ENCODE data around the gene STAT4. TPM values are rescaled to one million over a fixed set of nuclear protein-coding genes. Genes with fewer than 3 reads are reported as not detected.

The STAT4 gene, protein sequence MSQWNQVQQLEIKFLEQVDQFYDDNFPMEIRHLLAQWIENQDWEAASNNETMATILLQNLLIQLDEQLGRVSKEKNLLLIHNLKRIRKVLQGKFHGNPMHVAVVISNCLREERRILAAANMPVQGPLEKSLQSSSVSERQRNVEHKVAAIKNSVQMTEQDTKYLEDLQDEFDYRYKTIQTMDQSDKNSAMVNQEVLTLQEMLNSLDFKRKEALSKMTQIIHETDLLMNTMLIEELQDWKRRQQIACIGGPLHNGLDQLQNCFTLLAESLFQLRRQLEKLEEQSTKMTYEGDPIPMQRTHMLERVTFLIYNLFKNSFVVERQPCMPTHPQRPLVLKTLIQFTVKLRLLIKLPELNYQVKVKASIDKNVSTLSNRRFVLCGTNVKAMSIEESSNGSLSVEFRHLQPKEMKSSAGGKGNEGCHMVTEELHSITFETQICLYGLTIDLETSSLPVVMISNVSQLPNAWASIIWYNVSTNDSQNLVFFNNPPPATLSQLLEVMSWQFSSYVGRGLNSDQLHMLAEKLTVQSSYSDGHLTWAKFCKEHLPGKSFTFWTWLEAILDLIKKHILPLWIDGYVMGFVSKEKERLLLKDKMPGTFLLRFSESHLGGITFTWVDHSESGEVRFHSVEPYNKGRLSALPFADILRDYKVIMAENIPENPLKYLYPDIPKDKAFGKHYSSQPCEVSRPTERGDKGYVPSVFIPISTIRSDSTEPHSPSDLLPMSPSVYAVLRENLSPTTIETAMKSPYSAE
- total RNA-seq (2012; rRNA removed) = 2.5 and 3.1 TPM in 2 replicates

DNA sequence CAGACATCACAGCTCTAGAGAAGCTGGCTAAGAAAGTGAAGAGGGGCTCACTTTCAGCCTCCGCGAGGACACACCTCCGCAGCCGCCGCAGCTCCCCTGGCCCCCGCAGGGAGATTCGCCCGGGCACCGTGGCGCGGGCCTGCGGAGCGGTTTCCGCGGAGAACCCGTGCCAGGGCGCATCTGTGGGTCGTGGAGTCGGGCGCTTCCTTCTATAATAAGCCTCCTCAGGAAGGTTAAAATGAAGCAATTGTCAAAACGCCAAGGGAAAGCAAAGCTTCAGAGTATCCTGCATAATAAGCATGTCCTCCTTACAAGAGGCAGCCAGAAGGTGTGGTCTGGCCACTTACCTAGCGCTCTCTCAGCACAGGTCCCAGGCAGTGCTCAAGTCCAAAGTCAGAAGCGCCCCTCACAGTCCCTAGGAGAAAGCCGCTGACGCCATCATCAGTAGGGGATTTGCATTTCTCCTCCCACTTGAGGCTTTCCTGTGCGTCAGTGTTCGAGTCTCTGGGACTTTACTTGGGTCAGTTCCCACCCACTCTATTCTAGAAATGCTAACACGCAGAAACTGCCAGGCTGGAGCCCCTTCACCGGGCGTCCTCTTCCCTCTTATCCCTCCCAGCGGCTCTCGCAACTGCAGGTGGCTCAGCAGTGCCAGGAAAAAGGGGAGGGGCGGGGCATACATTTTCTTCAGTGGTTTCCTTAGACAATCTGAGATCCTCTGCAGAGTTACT is at the start of gene STAT4:
Gene STAT4 (minus strand): TSS at position 395 of the 731 bp plus-strand sequence. CDS start 2,791 bp downstream, outside the sequence.
- peak within 1 kb of the TSS; percentile 60 for H3K9ac ChIP-seq (ENCODE audit: low read depth, low read length)
- H3K27me3 ChIP-seq (ENCODE audit: control insufficient read depth, insufficient read depth, low read length) = no peaks in the 10 kb centered on the region
- H3K4me3 ChIP-seq (ENCODE audit: low read length) = peak within 1 kb of the TSS; percentile 69
- peak within 1 kb of the TSS; percentile 97 for H3K4me2 ChIP-seq (ENCODE audit: low read length)
- H3K36me3 ChIP-seq (ENCODE audit: insufficient read depth, low read length) = no peaks in the 10 kb centered on the region
- peaks cover 3% of the 10 kb centered on the region for H3K4me1 ChIP-seq (ENCODE audit: control insufficient read depth, insufficient read depth, low read length)
- no peaks in the 10 kb centered on the region for H3K9me3 ChIP-seq (replicated peaks; ENCODE audit: low read length)

GRCh38 chr2:191199929-191200512 is 49.2 kb upstream of the STAT4 start:
- Histone ChIP-seq H3K9ac (ENCODE audit: low read depth, low read length) (no peak overlapping the region), H3K4me3 (ENCODE audit: low read length) (no peak overlapping the region), H3K4me1 (ENCODE audit: control insufficient read depth, insufficient read depth, low read length) (peaks cover 22% of the 10 kb centered on the region), H3K9me3 (replicated peaks; ENCODE audit: low read length) (no peaks in the 10 kb centered on the region), H3K4me2 (ENCODE audit: low read length) (no peak overlapping the region), H3K36me3 (ENCODE audit: insufficient read depth, low read length) (no peaks in the 10 kb centered on the region), H3K27me3 (ENCODE audit: control insufficient read depth, insufficient read depth, low read length) (no peaks in the 10 kb centered on the region)

GRCh38 chr2:191198271-191198670 is 47.5 kb upstream of the STAT4 start:
- H3K4me3 ChIP-seq (ENCODE audit: low read length) = no peak overlapping the region
- no peaks in the 10 kb centered on the region for H3K9me3 ChIP-seq (replicated peaks; ENCODE audit: low read length)
- no peaks in the 10 kb centered on the region for H3K27me3 ChIP-seq (ENCODE audit: control insufficient read depth, insufficient read depth, low read length)
- no peaks in the 10 kb centered on the region for H3K36me3 ChIP-seq (ENCODE audit: insufficient read depth, low read length)
- no peak overlapping the region for H3K4me2 ChIP-seq (ENCODE audit: low read length)
- H3K9ac ChIP-seq (ENCODE audit: low read depth, low read length) = no peak overlapping the region
- H3K4me1 ChIP-seq (ENCODE audit: control insufficient read depth, insufficient read depth, low read length) = peaks cover 24% of the 10 kb centered on the region

GRCh38 chr2:191197096-191197495 is 46.3 kb upstream of the STAT4 start:
- no peak overlapping the region for H3K4me3 ChIP-seq (ENCODE audit: low read length)
- H3K9me3 ChIP-seq (replicated peaks; ENCODE audit: low read length) = no peaks in the 10 kb centered on the region
- no peaks in the 10 kb centered on the region for H3K36me3 ChIP-seq (ENCODE audit: insufficient read depth, low read length)
- no peak overlapping the region for H3K4me2 ChIP-seq (ENCODE audit: low read length)
- H3K9ac ChIP-seq (ENCODE audit: low read depth, low read length) = no peak overlapping the region
- H3K4me1 ChIP-seq (ENCODE audit: control insufficient read depth, insufficient read depth, low read length) = peaks cover 12% of the 10 kb centered on the region
- no peaks in the 10 kb centered on the region for H3K27me3 ChIP-seq (ENCODE audit: control insufficient read depth, insufficient read depth, low read length)

DNA sequence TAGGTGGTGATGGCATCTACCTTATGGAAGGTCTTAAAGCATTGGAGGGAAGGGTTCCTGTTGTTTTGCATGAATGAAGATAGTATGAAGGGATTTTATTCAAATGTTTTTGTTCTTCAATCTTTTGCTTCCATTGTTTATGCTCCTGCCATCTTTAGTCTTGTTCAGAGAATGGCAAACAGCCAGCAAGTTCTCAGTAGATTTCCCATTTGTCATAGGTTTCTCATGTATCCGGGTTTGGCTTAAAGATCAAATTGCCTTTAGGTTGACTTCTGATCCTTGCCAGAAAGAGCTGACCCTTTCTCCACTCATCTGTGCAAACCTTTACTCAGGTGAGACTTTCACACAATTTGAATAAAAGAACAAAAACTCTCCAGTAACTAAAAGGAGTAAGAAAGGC is 44.2 kb upstream of the STAT4 start:
- H3K4me3 ChIP-seq (ENCODE audit: low read length) = no peak overlapping the region
- no peaks in the 10 kb centered on the region for H3K36me3 ChIP-seq (ENCODE audit: insufficient read depth, low read length)
- H3K4me1 ChIP-seq (ENCODE audit: control insufficient read depth, insufficient read depth, low read length) = peaks cover 6% of the 10 kb centered on the region
- no peaks in the 10 kb centered on the region for H3K27me3 ChIP-seq (ENCODE audit: control insufficient read depth, insufficient read depth, low read length)
- no peaks in the 10 kb centered on the region for H3K9me3 ChIP-seq (replicated peaks; ENCODE audit: low read length)
- no peak overlapping the region for H3K4me2 ChIP-seq (ENCODE audit: low read length)
- no peak overlapping the region for H3K9ac ChIP-seq (ENCODE audit: low read depth, low read length)

DNA sequence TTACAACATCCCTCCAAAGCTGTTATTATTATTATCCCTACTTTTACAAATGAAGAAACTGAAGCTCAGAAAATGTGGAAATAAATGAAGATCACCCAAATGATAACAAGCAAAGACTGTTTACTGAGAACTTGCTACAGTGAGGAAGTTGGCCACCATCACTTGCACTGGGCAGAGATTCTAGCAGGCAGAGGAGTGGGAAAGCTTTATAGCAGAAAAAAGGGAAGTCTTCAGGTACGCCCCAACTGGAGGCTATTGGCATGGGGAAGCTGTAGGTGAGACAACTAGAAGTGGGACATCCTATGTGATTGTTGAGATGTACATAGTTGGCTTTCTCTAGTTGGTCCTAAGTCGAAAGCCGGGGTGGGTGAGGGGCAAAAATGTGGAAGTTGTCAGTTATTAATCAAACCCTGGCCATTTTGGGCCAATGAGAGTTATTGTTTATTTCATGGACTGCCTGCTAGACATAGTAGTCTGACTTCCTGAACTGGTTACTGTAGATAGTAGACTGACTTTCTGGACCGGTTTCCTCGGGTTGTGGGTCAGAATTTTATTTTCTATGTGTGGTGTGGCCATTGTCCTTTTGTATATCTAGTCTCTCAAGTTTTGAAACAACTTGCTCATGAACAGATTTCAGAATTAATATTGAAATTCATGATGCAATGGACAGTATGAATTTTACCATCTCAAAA is 40.2 kb upstream of the STAT4 start:
- Histone ChIP-seq H3K4me2 (ENCODE audit: low read length) (no peak overlapping the region), H3K9ac (ENCODE audit: low read depth, low read length) (no peak overlapping the region), H3K4me3 (ENCODE audit: low read length) (no peak overlapping the region), H3K9me3 (replicated peaks; ENCODE audit: low read length) (no peaks in the 10 kb centered on the region), H3K27me3 (ENCODE audit: control insufficient read depth, insufficient read depth, low read length) (no peaks in the 10 kb centered on the region), H3K4me1 (ENCODE audit: control insufficient read depth, insufficient read depth, low read length) (peaks cover 6% of the 10 kb centered on the region), H3K36me3 (ENCODE audit: insufficient read depth, low read length) (no peaks in the 10 kb centered on the region)

GRCh38 chr2:191190435-191190834 is 39.6 kb upstream of the STAT4 start:
- Histone ChIP-seq H3K9ac (ENCODE audit: low read depth, low read length) (no peak overlapping the region), H3K4me1 (ENCODE audit: control insufficient read depth, insufficient read depth, low read length) (peaks cover 6% of the 10 kb centered on the region), H3K4me3 (ENCODE audit: low read length) (no peak overlapping the region), H3K4me2 (ENCODE audit: low read length) (no peak overlapping the region), H3K36me3 (ENCODE audit: insufficient read depth, low read length) (no peaks in the 10 kb centered on the region), H3K9me3 (replicated peaks; ENCODE audit: low read length) (no peaks in the 10 kb centered on the region), H3K27me3 (ENCODE audit: control insufficient read depth, insufficient read depth, low read length) (no peaks in the 10 kb centered on the region)

DNA sequence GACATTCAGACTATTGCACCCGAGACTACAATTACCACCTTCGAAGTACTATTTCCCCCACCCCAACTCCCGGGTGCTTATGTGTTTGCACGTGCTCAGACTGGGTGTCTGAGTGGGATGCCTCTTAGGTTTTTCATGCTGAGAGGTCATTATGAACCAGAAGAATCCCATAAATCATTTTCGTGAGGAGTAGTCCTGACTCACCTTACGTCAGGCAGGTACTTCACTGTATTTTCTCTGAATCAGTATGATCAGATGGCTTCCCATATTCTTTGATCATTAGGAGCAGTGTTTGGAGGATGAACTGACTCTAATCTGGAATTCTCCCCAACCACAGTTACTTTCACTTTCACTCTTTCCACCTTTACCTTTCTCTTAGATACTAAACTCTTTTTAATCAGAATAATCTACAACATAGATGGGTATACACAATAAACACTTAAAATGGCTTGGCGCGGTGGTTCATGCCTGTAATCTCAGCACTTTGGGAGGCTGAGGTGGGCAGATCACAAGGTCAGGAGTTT is 38.4 kb upstream of the STAT4 start:
- Histone ChIP-seq H3K9ac (ENCODE audit: low read depth, low read length) (no peak overlapping the region), H3K4me1 (ENCODE audit: control insufficient read depth, insufficient read depth, low read length) (no peaks in the 10 kb centered on the region), H3K4me3 (ENCODE audit: low read length) (no peak overlapping the region), H3K27me3 (ENCODE audit: control insufficient read depth, insufficient read depth, low read length) (no peaks in the 10 kb centered on the region), H3K4me2 (ENCODE audit: low read length) (peak overlapping the region; percentile 34), H3K36me3 (ENCODE audit: insufficient read depth, low read length) (no peaks in the 10 kb centered on the region), H3K9me3 (replicated peaks; ENCODE audit: low read length) (no peaks in the 10 kb centered on the region)

DNA sequence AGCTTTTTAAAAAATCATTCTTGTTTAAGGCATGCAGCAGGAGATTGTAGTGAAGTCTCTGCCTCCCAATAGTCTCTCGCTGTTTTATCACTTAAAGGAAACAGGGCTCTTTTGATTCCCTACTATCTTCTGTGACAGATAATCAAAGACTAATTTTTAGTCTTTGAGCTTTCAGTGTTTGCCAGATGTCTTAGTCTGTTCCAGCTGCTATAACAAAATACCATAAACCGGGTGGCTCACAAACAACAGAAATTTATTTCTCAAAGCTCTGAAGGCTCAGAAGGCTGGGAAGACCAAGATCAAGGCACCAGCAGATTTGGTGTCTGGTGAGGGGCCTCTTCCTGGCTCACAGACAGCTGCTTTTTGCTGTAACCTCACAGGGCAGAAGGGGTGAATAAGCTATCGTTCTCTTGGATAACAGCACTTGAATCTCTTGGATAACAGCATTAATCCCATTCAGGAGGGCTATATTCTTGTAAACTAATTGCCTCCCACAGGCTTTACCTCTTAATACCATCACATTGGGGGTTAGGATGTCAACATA is 37.8 kb upstream of the STAT4 start:
- H3K9ac ChIP-seq (ENCODE audit: low read depth, low read length) = no peak overlapping the region
- peaks cover 1% of the 10 kb centered on the region for H3K4me1 ChIP-seq (ENCODE audit: control insufficient read depth, insufficient read depth, low read length)
- H3K4me3 ChIP-seq (ENCODE audit: low read length) = no peak overlapping the region
- H3K4me2 ChIP-seq (ENCODE audit: low read length) = no peak overlapping the region
- no peaks in the 10 kb centered on the region for H3K27me3 ChIP-seq (ENCODE audit: control insufficient read depth, insufficient read depth, low read length)
- no peaks in the 10 kb centered on the region for H3K36me3 ChIP-seq (ENCODE audit: insufficient read depth, low read length)
- H3K9me3 ChIP-seq (replicated peaks; ENCODE audit: low read length) = no peaks in the 10 kb centered on the region

DNA sequence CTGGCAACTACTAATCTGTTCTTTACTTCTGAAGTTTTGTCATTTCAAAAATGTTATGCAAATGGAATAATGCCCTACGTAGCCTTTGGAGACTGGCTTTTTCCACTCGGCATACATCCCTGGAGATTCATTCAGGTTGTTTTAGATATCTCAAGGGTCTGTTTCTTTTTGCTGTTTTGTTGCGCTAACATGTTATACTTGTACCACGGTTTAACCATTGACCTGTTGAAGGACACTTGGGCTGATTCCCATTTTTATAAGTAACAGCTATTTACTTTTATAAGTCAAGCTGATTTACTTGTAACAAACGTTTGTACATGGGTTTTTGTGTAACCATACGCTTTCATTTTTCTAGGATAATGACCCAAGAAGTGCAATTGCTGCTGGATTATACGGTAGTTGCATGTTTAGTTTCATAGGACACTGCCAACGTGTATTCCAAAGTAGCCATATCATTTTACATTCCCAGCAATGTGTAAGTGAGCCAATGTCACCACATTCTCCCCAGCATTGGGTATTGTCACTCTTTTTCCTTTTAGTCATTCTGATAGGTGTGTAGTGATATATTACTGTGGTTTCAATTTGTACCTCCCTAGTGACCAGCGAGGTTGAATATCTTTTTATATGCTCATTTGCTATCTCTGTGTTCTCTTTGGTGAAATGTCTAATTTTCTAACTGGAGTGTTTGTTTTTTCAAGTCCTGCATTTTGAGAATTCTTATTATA is 36.5 kb upstream of the STAT4 start:
- H3K27me3 ChIP-seq (ENCODE audit: control insufficient read depth, insufficient read depth, low read length) = no peaks in the 10 kb centered on the region
- no peak overlapping the region for H3K9ac ChIP-seq (ENCODE audit: low read depth, low read length)
- peaks cover 4% of the 10 kb centered on the region for H3K4me1 ChIP-seq (ENCODE audit: control insufficient read depth, insufficient read depth, low read length)
- H3K36me3 ChIP-seq (ENCODE audit: insufficient read depth, low read length) = no peaks in the 10 kb centered on the region
- no peak overlapping the region for H3K4me3 ChIP-seq (ENCODE audit: low read length)
- no peaks in the 10 kb centered on the region for H3K9me3 ChIP-seq (replicated peaks; ENCODE audit: low read length)
- no peak overlapping the region for H3K4me2 ChIP-seq (ENCODE audit: low read length)
